IMR-90 (cell line): Measurements from ENCODE around the gene CCND3. TPM values are rescaled to one million over a fixed set of nuclear protein-coding genes. Genes with fewer than 3 reads are reported as not detected.
A peak's percentile ranks its signal among the peaks of the same experiment; 100 is the strongest.

ENCODE experiments used
- ATAC-seq: fragments of 200-7000 bp; cut with Tn5 transposase; 2 replicates; pipeline ENCODE4 v1.9.1; 2020; ENCODE audit warnings: low read depth, mild to moderate bottlenecking, moderate library complexity
- BruUV-seq: library from RNA; stranded (reverse); fragments of 400-500 nt; replicated peaks from 2 replicates; lab custom pipeline; 2021; lab: Mats Ljungman, UMichigan
- CTCF ChIA-PET: fragments of 300-600 bp; formaldehyde crosslinking; extraction: SDS; loops from one replicate; lab custom pipeline; 2021; ENCODE audit warnings: antibody characterized with exemption; lab: Yijun Ruan, JAX
- POLR2A ChIA-PET: fragments of 300-600 bp; sonication (Branson Sonifier 250); formaldehyde crosslinking; loops from one replicate; lab custom pipeline; 2022; ENCODE audit warnings: antibody characterized with exemption; ENCODE audit not compliant: unreplicated experiment; lab: Charles Lee
- DNase-seq: peaks from one replicate; pipeline ENCODE4 v3.0.0; 2013
- H2AFZ ChIP-seq: replicated peaks from 2 replicates; pipeline ENCODE3; 2013; ENCODE audit warnings: low read length, mild to moderate bottlenecking; ENCODE audit not compliant: poor library complexity
- H2AK5ac ChIP-seq: 2 replicates; pipeline ENCODE4 v1.6.1; 2013; ENCODE audit warnings: low read depth, low read length, inconsistent platforms
- H2AK9ac ChIP-seq: replicated peaks from 2 replicates; pipeline ENCODE3; 2013; ENCODE audit warnings: mild to moderate bottlenecking, low read depth, low read length, moderate library complexity; ENCODE audit not compliant: poor library complexity
- H2BK120ac ChIP-seq: 2 replicates; pipeline ENCODE4 v1.6.1; 2013; ENCODE audit warnings: low read depth, low read length, inconsistent platforms
- H2BK15ac ChIP-seq: 3 replicates; pipeline ENCODE4 v1.6.1; 2013; ENCODE audit warnings: low read depth, low read length, inconsistent platforms
- H2BK20ac ChIP-seq: 2 replicates; pipeline ENCODE4 v1.6.1; 2013; ENCODE audit warnings: low read depth, mild to moderate bottlenecking, inconsistent platforms, low read length, moderate library complexity
- H2BK5ac ChIP-seq: 2 replicates; pipeline ENCODE4 v1.6.1; 2013; ENCODE audit warnings: mild to moderate bottlenecking, low read depth, low read length, inconsistent platforms; ENCODE audit not compliant: poor library complexity, severe bottlenecking
- H3K14ac ChIP-seq: replicated peaks from 2 replicates; pipeline ENCODE4 v1.6.1; 2013; ENCODE audit warnings: low read depth, low read length, inconsistent platforms
- H3K18ac ChIP-seq: 2 replicates; pipeline ENCODE4 v1.6.1; 2013; ENCODE audit warnings: low read depth, low read length, control low read depth
- H3K23ac ChIP-seq: 2 replicates; pipeline ENCODE4 v1.6.1; 2013; ENCODE audit warnings: low read depth, low read length, inconsistent platforms
- H3K27ac ChIP-seq: 2 replicates; pipeline ENCODE4 v1.5.1; 2013; ENCODE audit warnings: mild to moderate bottlenecking, control low read depth, low read length; ENCODE audit not compliant: insufficient read depth
- H3K27me3 ChIP-seq: 2 replicates; pipeline ENCODE4 v1.6.1; 2013; ENCODE audit warnings: low read length; ENCODE audit not compliant: control insufficient read depth, insufficient read depth
- H3K36me3 ChIP-seq: 2 replicates; pipeline ENCODE4 v1.6.1; 2013; ENCODE audit warnings: low read length, mixed read lengths; ENCODE audit not compliant: control insufficient read depth, insufficient read depth
- H3K4ac ChIP-seq: 2 replicates; pipeline ENCODE4 v1.6.1; 2013; ENCODE audit warnings: low read depth, low read length, inconsistent platforms
- H3K4me1 ChIP-seq: 2 replicates; pipeline ENCODE4 v1.6.1; 2013; ENCODE audit warnings: low read length, mixed read lengths; ENCODE audit not compliant: control insufficient read depth, insufficient read depth
- H3K4me2 ChIP-seq: 2 replicates; pipeline ENCODE4 v1.6.1; 2013; ENCODE audit warnings: low read depth, mild to moderate bottlenecking, control low read depth, low read length, moderate library complexity
- H3K4me3 ChIP-seq: 2 replicates; pipeline ENCODE4 v1.5.1; 2013; ENCODE audit warnings: low read depth, mild to moderate bottlenecking, control low read depth, low read length, moderate library complexity; ENCODE audit not compliant: insufficient read depth
- H3K56ac ChIP-seq: 2 replicates; pipeline ENCODE4 v1.6.1; 2013; ENCODE audit warnings: low read length, inconsistent platforms; ENCODE audit not compliant: insufficient read depth; ENCODE audit errors: extremely low read depth
- H3K79me1 ChIP-seq, 2 experiments: 2 replicates each; pipeline ENCODE4 v1.6.1; 2013; ENCODE audit warnings: low read length in 2 of 2, inconsistent platforms in 1 of 2, low read depth in 1 of 2
- H3K9ac ChIP-seq: 2 replicates; pipeline ENCODE4 v1.6.1; 2013; ENCODE audit warnings: low read depth, low read length, control low read depth
- H3K9me1 ChIP-seq: 2 replicates; pipeline ENCODE4 v1.6.1; 2013; ENCODE audit warnings: low read length, inconsistent platforms; ENCODE audit not compliant: insufficient read depth
- H3K9me3 ChIP-seq: 2 replicates; pipeline ENCODE4 v1.6.1; 2013; ENCODE audit warnings: low read length; ENCODE audit not compliant: control insufficient read depth, insufficient read depth
- H4K20me1 ChIP-seq: 2 replicates; pipeline ENCODE4 v1.6.1; 2013; ENCODE audit warnings: low read length, inconsistent platforms; ENCODE audit not compliant: insufficient read depth
- H4K5ac ChIP-seq: 2 replicates; pipeline ENCODE4 v1.6.1; 2013; ENCODE audit warnings: mild to moderate bottlenecking, low read depth, low read length, control low read depth
- H4K8ac ChIP-seq, 2 experiments: 2 replicates each; pipeline ENCODE4 v1.6.1; 2013; ENCODE audit warnings: low read depth in 2 of 2, low read length in 2 of 2, control low read depth in 1 of 2, inconsistent platforms in 1 of 2
- H4K91ac ChIP-seq: 2 replicates; pipeline ENCODE4 v1.6.1; 2013; ENCODE audit warnings: low read depth, low read length, inconsistent platforms; ENCODE audit not compliant: insufficient read depth
- CHD1 ChIP-seq: IDR thresholded peaks from 2 replicates; pipeline ENCODE4 v1.6.1; 2012; ENCODE audit warnings: low read depth, low read length, improper control_type of control experiment
- MAFK ChIP-seq: IDR thresholded peaks from 2 replicates; pipeline ENCODE4 v1.6.1; 2012; ENCODE audit warnings: low read depth, low read length, improper control_type of control experiment
- MAZ ChIP-seq: IDR thresholded peaks from 2 replicates; pipeline ENCODE4 v1.6.1; 2012; ENCODE audit warnings: low read depth, mild to moderate bottlenecking, low read length, improper control_type of control experiment, moderate library complexity, borderline replicate concordance
- MXI1 ChIP-seq: IDR thresholded peaks from 2 replicates; pipeline ENCODE4 v1.6.1; 2012; ENCODE audit warnings: low read depth, mild to moderate bottlenecking, low read length, moderate library complexity, borderline replicate concordance
- NFE2L2 ChIP-seq: fragments of 150-350 bp; IDR thresholded peaks from 2 replicates; pipeline ENCODE4 v1.6.1; 2016; ENCODE audit warnings: low read depth, mild to moderate bottlenecking, low read length
- POLR2A ChIP-seq: IDR thresholded peaks from 2 replicates; pipeline ENCODE4 v1.6.1; 2012; ENCODE audit warnings: mild to moderate bottlenecking, low read depth, low read length
- RAD21 ChIP-seq: IDR thresholded peaks from 2 replicates; pipeline ENCODE4 v1.6.1; 2012; ENCODE audit warnings: low read length, improper control_type of control experiment
- RCOR1 ChIP-seq: IDR thresholded peaks from 2 replicates; pipeline ENCODE4 v1.6.1; 2012; ENCODE audit warnings: mild to moderate bottlenecking, low read length, improper control_type of control experiment; ENCODE audit not compliant: insufficient replicate concordance
- RFX5 ChIP-seq: IDR thresholded peaks from 2 replicates; pipeline ENCODE4 v1.8.0; 2012; ENCODE audit warnings: low read depth, mild to moderate bottlenecking, low read length, moderate library complexity
- WGBS, 2 experiments: methylation state at CpG; one replicate each; pipeline versions ENCODE4 v1.1.5 to v1.1.7; 2013; ENCODE audit warnings: missing lambda C conversion rate in 2 of 2; ENCODE audit not compliant: insufficient read length in 1 of 2; ENCODE audit errors: extremely low coverage in 2 of 2; 5-methylcytosine and 5-hydroxymethylcytosine counted together
- dilution Hi-C: fragments of 300-500 bp; cut with HindIII; formaldehyde crosslinking; loops from one replicate; pipeline ENCODE4 v1.14.3; 2018; ENCODE audit warnings: low sequenced_read_pairs; ENCODE audit not compliant: unreplicated experiment
- in situ Hi-C: fragments of 300-500 bp; cut with MboI; formaldehyde crosslinking; loops from 3 replicates; pipeline ENCODE4 v1.14.3; 2019; ENCODE audit warnings: low sequenced_read_pairs, inconsistent platforms, mixed read lengths
- intact Hi-C: fragments of 100-400 bp; cut with micrococcal nuclease; formaldehyde crosslinking; loops from 2 replicates; pipeline ENCODE4 v1.10.0; 2022
- polyA plus RNA-seq, 3 experiments: library from polyadenylated mRNA; depleted of rRNA; stranded (reverse); fragments of >200 nt; gene quantifications; 2 replicates each; pipeline ENCODE4 v1.2.3, GENCODE V29; 2012; ENCODE audit warnings: low replicate concordance in 1 of 3
- total RNA-seq: library from RNA; depleted of rRNA; stranded (reverse); fragments of >200 nt; gene quantifications from 2 replicates; pipeline ENCODE4 v1.2.3, GENCODE V29; 2012
- TF ChIP-seq, protein P1 (sequence below): fragments of 150-350 bp; IDR thresholded peaks from 2 replicates; pipeline ENCODE4 v1.6.1; 2016; ENCODE audit warnings: low read depth, mild to moderate bottlenecking, low read length, moderate library complexity, borderline replicate concordance

CCND3 gene
- total and polyA plus RNA-seq, 2 of the 4 experiments (the other 2 are of a cell fraction) = 19.2 to 61.9 TPM

DNA sequence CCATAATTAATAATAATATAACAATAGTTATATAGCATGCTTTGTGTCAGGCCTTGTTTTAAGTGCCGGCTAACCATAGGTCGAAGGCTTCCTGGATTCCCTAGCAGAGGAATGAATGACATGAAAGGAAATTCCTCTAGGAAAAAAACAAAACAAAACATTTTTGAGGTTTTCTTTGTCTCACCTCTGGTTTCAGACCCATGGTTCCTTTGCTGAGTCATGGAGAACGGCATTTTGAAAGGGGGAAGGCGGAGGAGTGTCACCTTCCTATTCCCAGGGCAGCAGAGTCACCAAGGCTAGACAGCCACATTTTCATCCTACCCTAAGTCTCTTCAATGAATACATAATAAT lies 25.3 kb upstream of the CCND3 start:
- WGBS, 2 experiments = no CpG with 5 or more reads among the region's 4 CpGs
- Histone ChIP-seq H2BK120ac (peak overlapping the region; percentile 88), H3K56ac (0 out of 2 replicates have a peak overlapping the region, but pooled peaks have one; percentile 8), H3K36me3 (no peaks in the 10 kb centered on the region), H2BK15ac (peak overlapping the region; percentile 88; the same call in 1 of the 3 replicates), H2AFZ (no peak overlapping the region), H2BK5ac (peak overlapping the region; percentile 71), H3K9me3 (no peaks in the 10 kb centered on the region), H2BK20ac (peak overlapping the region; percentile 91; the same call in 1 of the 2 replicates), H3K23ac (no peak overlapping the region; the same call in 1 of the 2 replicates), H3K9me1 (peaks cover 17% of the 10 kb centered on the region), H3K9ac (no peak overlapping the region), H4K20me1 (no peaks in the 10 kb centered on the region), H4K8ac (peak overlapping the region in 1 of 2 experiments; percentile 47; a peak in 1 of 4 replicates), H3K14ac (no peak overlapping the region), H4K91ac (peak overlapping the region; percentile 78; the same call in 1 of the 2 replicates), H3K27me3 (no peaks in the 10 kb centered on the region), H4K5ac (no peak overlapping the region), H3K4me2 (no peak overlapping the region), H3K79me1 (no peaks in the 10 kb centered on the region), H3K27ac (no peak overlapping the region; the same call in 1 of the 2 replicates), H3K4me1 (peaks cover 10% of the 10 kb centered on the region), H3K18ac (no peak overlapping the region), H2AK5ac (no peak overlapping the region), H2AK9ac (no peak overlapping the region), H3K4ac (peak overlapping the region; percentile 79; the same call in 1 of the 2 replicates), H3K4me3 (no peak overlapping the region)
- intact Hi-C loops (no loop called here), in situ Hi-C loops (no loop called here), dilution Hi-C loops (no loop called here)
- TF ChIP-seq, protein P1, sequence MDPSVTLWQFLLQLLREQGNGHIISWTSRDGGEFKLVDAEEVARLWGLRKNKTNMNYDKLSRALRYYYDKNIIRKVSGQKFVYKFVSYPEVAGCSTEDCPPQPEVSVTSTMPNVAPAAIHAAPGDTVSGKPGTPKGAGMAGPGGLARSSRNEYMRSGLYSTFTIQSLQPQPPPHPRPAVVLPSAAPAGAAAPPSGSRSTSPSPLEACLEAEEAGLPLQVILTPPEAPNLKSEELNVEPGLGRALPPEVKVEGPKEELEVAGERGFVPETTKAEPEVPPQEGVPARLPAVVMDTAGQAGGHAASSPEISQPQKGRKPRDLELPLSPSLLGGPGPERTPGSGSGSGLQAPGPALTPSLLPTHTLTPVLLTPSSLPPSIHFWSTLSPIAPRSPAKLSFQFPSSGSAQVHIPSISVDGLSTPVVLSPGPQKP = no peak
- TF ChIP-seq RAD21 (no peak), MAFK (peak; percentile 50), NFE2L2 (peak; percentile 85), RCOR1 (no peak), MXI1 (no peak), MAZ (no peak), POLR2A (no peak), CHD1 (no peak), RFX5 (no peak)
- POLR2A ChIA-PET = no interaction called here
- peak; percentile 52 for ATAC-seq
- peak; percentile 58 for DNase-seq
- BruUV-seq = no TSS peak
- CTCF ChIA-PET = no interaction called here
